ENCODE data around the gene APCS. TPM values are rescaled to one million over a fixed set of nuclear protein-coding genes. Genes with fewer than 3 reads are reported as not detected.

APCS gene
- total and polyA plus RNA-seq, 2 of the 8 experiments (the other 6 are each of a cell fraction or from before 2014, with no cell fraction given): not detected

- TF ChIP-seq CHD7 (IDR thresholded peaks at IDR 0.05; ENCODE audit: insufficient replicate concordance, low read length) (no peak), SRF (IDR thresholded peaks at IDR 0.05; ENCODE audit: low read depth, low read length) (no peak)
Measured at GRCh38 chr1:159594625-159595405, 7.2 kb downstream of the APCS start (continued).

Measured in H1 (cell line).